Esophagus squamous epithelium (tissue), 4 donors: ENCODE data around the gene GABBR2.

Source experiments
- CTCF ChIP-seq, 6 experiments: fragments of 450-650 bp in 4 of 6; fragments of 200-600 bp in 2 of 6; sonication (generic) in 2 of 6; IDR thresholded peaks; one replicate each; pipeline ENCODE4 v1.5.1; 2016 to 2019; ENCODE audit warnings: antibody characterized with exemption in 6 of 6, mild to moderate bottlenecking in 4 of 6, moderate library complexity in 4 of 6
- POLR2A ChIP-seq, 4 donors: fragments of 450-650 bp; IDR thresholded peaks; one replicate each; pipeline ENCODE4 v1.6.1; 2017; ENCODE audit warnings: antibody characterized with exemption in 4 of 4, mild to moderate bottlenecking in 4 of 4, moderate library complexity in 3 of 4

GRCh38 chr9:98554752-98555151, 154.0 kb downstream of the GABBR2 start:
- TF ChIP-seq CTCF (IDR thresholded peaks at IDR 0.05) = no peak
- TF ChIP-seq POLR2A (IDR thresholded peaks at IDR 0.05) = no peak
